OCI-LY1 (cell line): ENCODE results near the gene SH3PXD2A.

ENCODE experiments used
- H2AFZ ChIP-seq: fragments of 200-600 bp; sonication (generic), shearing (Covaris generic); 2 replicates; pipeline ENCODE4 v1.6.0; 2014; ENCODE audit warnings: antibody characterized with exemption, mild to moderate bottlenecking, low read length
- H3F3A ChIP-seq: fragments of 200-600 bp; sonication (generic), shearing (Covaris generic); 2 replicates; pipeline ENCODE4 v1.6.0; 2014; ENCODE audit warnings: mild to moderate bottlenecking, antibody characterized with exemption, low read length, moderate library complexity; ENCODE audit not compliant: insufficient read depth
- H3K27ac ChIP-seq: fragments of 200-600 bp; sonication (generic); 2 replicates; pipeline ENCODE4 v1.5.1; 2014; ENCODE audit warnings: low read length, mixed run types, mild to moderate bottlenecking, low read depth; ENCODE audit not compliant: poor library complexity, severe bottlenecking
- H3K27me3 ChIP-seq: fragments of 200-600 bp; sonication (generic); 2 replicates; pipeline ENCODE4 v1.6.0; 2014; ENCODE audit warnings: antibody characterized with exemption, mild to moderate bottlenecking, low read length, moderate library complexity; ENCODE audit not compliant: insufficient read depth
- H3K36me3 ChIP-seq: fragments of 200-600 bp; sonication (generic); 2 replicates; pipeline ENCODE4 v1.6.1; 2014; ENCODE audit warnings: mild to moderate bottlenecking, antibody characterized with exemption, low read length, moderate library complexity, mixed read lengths; ENCODE audit not compliant: insufficient read depth
- H3K4me1 ChIP-seq: fragments of 200-600 bp; sonication (generic); 2 replicates; pipeline ENCODE4 v1.5.1; 2014; ENCODE audit warnings: mild to moderate bottlenecking, low read length, moderate library complexity; ENCODE audit not compliant: insufficient read depth, severe bottlenecking
- H3K4me2 ChIP-seq: fragments of 200-600 bp; sonication (generic), shearing (Covaris generic); 2 replicates; pipeline ENCODE4 v1.6.1; 2014; ENCODE audit warnings: low read length
- H3K4me3 ChIP-seq: fragments of 200-600 bp; sonication (generic); 2 replicates; pipeline ENCODE4 v1.5.1; 2014; ENCODE audit warnings: low read length, low read depth, mild to moderate bottlenecking, mixed read lengths; ENCODE audit not compliant: poor library complexity, severe bottlenecking
- H3K79me2 ChIP-seq: fragments of 200-600 bp; shearing (Covaris generic); 2 replicates; pipeline ENCODE4 v1.6.1; 2016; ENCODE audit warnings: mixed run types, low read length, mixed read lengths; ENCODE audit not compliant: insufficient read depth
- H3K9ac ChIP-seq: fragments of 200-600 bp; sonication (generic), shearing (Covaris generic); 2 replicates; pipeline ENCODE4 v1.6.1; 2014; ENCODE audit warnings: mild to moderate bottlenecking, low read length, mixed read lengths
- H3K9me2 ChIP-seq: fragments of 200-600 bp; sonication (generic), shearing (Covaris generic); 2 replicates; pipeline ENCODE4 v1.6.1; 2014; ENCODE audit warnings: low read depth, mild to moderate bottlenecking, low read length, mixed read lengths
- H3K9me3 ChIP-seq: fragments of 200-600 bp; shearing (Covaris generic); 2 replicates; pipeline ENCODE4 v1.6.1; 2014; ENCODE audit warnings: low read length, mixed read lengths
- H4K20me1 ChIP-seq: fragments of 200-600 bp; sonication (generic), shearing (Covaris generic); 2 replicates; pipeline ENCODE4 v1.6.0; 2016; ENCODE audit warnings: mild to moderate bottlenecking, low read length; ENCODE audit not compliant: insufficient read depth
- CTCF ChIP-seq: fragments of 200-600 bp; sonication (generic), shearing (Covaris generic); IDR thresholded peaks from 2 replicates; pipeline ENCODE4 v1.5.1; 2017; ENCODE audit warnings: mild to moderate bottlenecking, antibody characterized with exemption, low read length, moderate library complexity, mixed read lengths
- EZH2 ChIP-seq: fragments of 200-600 bp; sonication (generic), shearing (Covaris generic); IDR thresholded peaks from 2 replicates; pipeline ENCODE4 v1.8.0; 2017; ENCODE audit warnings: borderline replicate concordance, mixed run types, mild to moderate bottlenecking, antibody characterized with exemption, low read length, moderate library complexity, mixed read lengths

The SH3PXD2A gene

GRCh38 chr10:103851261-103851660 lies 4.1 kb downstream of the SH3PXD2A start:
- Histone ChIP-seq H2AFZ (no peak overlapping the region), H3K79me2 (no peaks in the 10 kb centered on the region), H3K27ac (no peak overlapping the region), H3K4me3 (no peak overlapping the region), H3K9me3 (no peaks in the 10 kb centered on the region), H3K9me2 (no peaks in the 10 kb centered on the region), H3K36me3 (no peaks in the 10 kb centered on the region), H3K27me3 (no peaks in the 10 kb centered on the region), H3K9ac (no peak overlapping the region), H4K20me1 (no peaks in the 10 kb centered on the region), H3K4me1 (peaks cover 7% of the 10 kb centered on the region), H3F3A (no peaks in the 10 kb centered on the region), H3K4me2 (no peak overlapping the region)
- no peak for TF ChIP-seq CTCF
- TF ChIP-seq EZH2, result no peak

GRCh38 chr10:103850572-103850895 lies 4.8 kb downstream of the SH3PXD2A start:
- no peak overlapping the region for H3K4me2 ChIP-seq
- no peaks in the 10 kb centered on the region for H3K36me3 ChIP-seq
- no peak overlapping the region for H3K27ac ChIP-seq
- no peaks in the 10 kb centered on the region for H3K9me2 ChIP-seq
- TF ChIP-seq EZH2, result no peak
- no peak for TF ChIP-seq CTCF
- H3K4me3 ChIP-seq, result no peak overlapping the region
- peaks cover 14% of the 10 kb centered on the region for H3K4me1 ChIP-seq
- no peaks in the 10 kb centered on the region for H4K20me1 ChIP-seq
- H3F3A ChIP-seq, result no peaks in the 10 kb centered on the region
- no peak overlapping the region for H3K9ac ChIP-seq
- no peak overlapping the region for H2AFZ ChIP-seq
- no peaks in the 10 kb centered on the region for H3K79me2 ChIP-seq
- H3K27me3 ChIP-seq, result no peaks in the 10 kb centered on the region
- H3K9me3 ChIP-seq, result no peaks in the 10 kb centered on the region

GRCh38 chr10:103849880-103850571 lies 5.3 kb downstream of the SH3PXD2A start:
- no peaks in the 10 kb centered on the region for H3K27me3 ChIP-seq
- H3K4me2 ChIP-seq, result no peak overlapping the region
- no peaks in the 10 kb centered on the region for H3F3A ChIP-seq
- H3K9ac ChIP-seq, result no peak overlapping the region
- TF ChIP-seq EZH2 (no peak), CTCF (no peak)
- no peaks in the 10 kb centered on the region for H3K36me3 ChIP-seq
- H3K9me3 ChIP-seq, result no peaks in the 10 kb centered on the region
- H3K79me2 ChIP-seq, result no peaks in the 10 kb centered on the region
- H3K9me2 ChIP-seq, result no peaks in the 10 kb centered on the region
- no peak overlapping the region for H2AFZ ChIP-seq
- no peak overlapping the region for H3K27ac ChIP-seq
- no peak overlapping the region for H3K4me3 ChIP-seq
- H3K4me1 ChIP-seq, result peaks cover 14% of the 10 kb centered on the region
- no peaks in the 10 kb centered on the region for H4K20me1 ChIP-seq
